Liver (tissue), 9 donors: ENCODE data around the gene GRIK1. TPM values are rescaled to one million over a fixed set of nuclear protein-coding genes. Genes with fewer than 3 reads are reported as not detected.
"Not testable (repeated sequence)": the region's sequence is repeated elsewhere in the genome, so short reads cannot be mapped to it uniquely, and the experiment has no call there.

Source experiments
- DNase-seq: peaks from one replicate; pipeline ENCODE4 v3.0.0-alpha.2; 2017; ENCODE audit warnings: low spot score
- H3K27ac ChIP-seq, 2 donors: one replicate each; pipeline ENCODE4 v1.7.0; 2013; ENCODE audit warnings: inconsistent platforms in 2 of 2, low read length in 2 of 2, control low read depth in 1 of 2, low read depth in 1 of 2, mild to moderate bottlenecking in 1 of 2
- H3K27me3 ChIP-seq, 4 donors: one replicate each; pipeline versions ENCODE4 v1.6.1 to v1.7.0; 2013; ENCODE audit warnings: low read length in 3 of 4, inconsistent platforms in 1 of 4, mild to moderate bottlenecking in 1 of 4, moderate library complexity in 1 of 4; ENCODE audit not compliant: control insufficient read depth in 4 of 4, insufficient read depth in 4 of 4
- H3K36me3 ChIP-seq, 4 donors: one replicate each; pipeline versions ENCODE4 v1.6.1 to v1.7.0; 2013; ENCODE audit warnings: low read length in 3 of 4, mild to moderate bottlenecking in 3 of 4, low read depth in 1 of 4, moderate library complexity in 1 of 4; ENCODE audit not compliant: control insufficient read depth in 4 of 4, insufficient read depth in 3 of 4
- H3K4me1 ChIP-seq, 4 donors: one replicate each; pipeline versions ENCODE4 v1.6.1 to v1.7.0; 2013; ENCODE audit warnings: low read length in 3 of 4, mild to moderate bottlenecking in 3 of 4, moderate library complexity in 1 of 4; ENCODE audit not compliant: control insufficient read depth in 4 of 4, insufficient read depth in 4 of 4
- H3K4me3 ChIP-seq, 3 donors: one replicate each; pipeline versions ENCODE4 v1.6.1 to v1.7.0; 2013; ENCODE audit warnings: low read length in 3 of 3, control low read depth in 1 of 3, low read depth in 1 of 3, mild to moderate bottlenecking in 1 of 3
- H3K9ac ChIP-seq, 2 donors: one replicate each; pipeline ENCODE4 v1.7.0; 2013; ENCODE audit warnings: low read length in 2 of 2, mild to moderate bottlenecking in 2 of 2, moderate library complexity in 2 of 2, control low read depth in 1 of 2, low read depth in 1 of 2
- H3K9me3 ChIP-seq, 4 donors: one replicate each; pipeline versions ENCODE4 v1.6.1 to v1.7.0; 2013; ENCODE audit warnings: low read length in 3 of 4; ENCODE audit not compliant: control insufficient read depth in 4 of 4
- EGR1 ChIP-seq, 2 donors: IDR thresholded peaks; 2 replicates each; pipeline ENCODE4 v1.6.1; 2016 to 2018; ENCODE audit warnings: antibody characterized with exemption in 2 of 2, low read depth in 2 of 2
- FOXA1 ChIP-seq: IDR thresholded peaks from 2 replicates; pipeline ENCODE4 v1.6.1; 2016; ENCODE audit warnings: antibody characterized with exemption
- FOXA2 ChIP-seq: IDR thresholded peaks from 2 replicates; pipeline ENCODE4 v1.6.1; 2016; ENCODE audit warnings: antibody characterized with exemption
- GABPA ChIP-seq, 2 donors: IDR thresholded peaks in 1 of 2; conservative IDR thresholded peaks in 1 of 2; 2 replicates each; pipeline ENCODE4 v1.6.1; 2016; ENCODE audit warnings: antibody characterized with exemption in 2 of 2, mild to moderate bottlenecking in 1 of 2, moderate library complexity in 1 of 2
- HNF4A ChIP-seq, 2 donors: conservative IDR thresholded peaks; 2 replicates each; pipeline ENCODE4 v1.6.1; 2016; ENCODE audit warnings: antibody characterized with exemption in 2 of 2, mild to moderate bottlenecking in 2 of 2
- HNF4G ChIP-seq: IDR thresholded peaks from 2 replicates; pipeline ENCODE4 v1.6.1; 2016; ENCODE audit warnings: antibody characterized with exemption
- NR2F2 ChIP-seq: IDR thresholded peaks from 2 replicates; pipeline ENCODE4 v1.6.1; 2016; ENCODE audit warnings: antibody characterized with exemption
- RAD21 ChIP-seq, 2 donors: IDR thresholded peaks; 2 replicates each; pipeline ENCODE4 v1.6.1; 2016; ENCODE audit warnings: antibody characterized with exemption in 2 of 2, mild to moderate bottlenecking in 2 of 2
- RXRA ChIP-seq, 2 donors: IDR thresholded peaks; 2 replicates each; pipeline ENCODE4 v1.6.1; 2017 to 2018; ENCODE audit warnings: antibody characterized with exemption in 2 of 2, mild to moderate bottlenecking in 1 of 2
- SP1 ChIP-seq: IDR thresholded peaks from 2 replicates; pipeline ENCODE4 v1.6.1; 2018; ENCODE audit warnings: antibody characterized with exemption, mild to moderate bottlenecking
- TAF1 ChIP-seq: conservative IDR thresholded peaks from 2 replicates; pipeline ENCODE4 v1.6.1; 2016; ENCODE audit warnings: antibody characterized with exemption, mild to moderate bottlenecking
- YY1 ChIP-seq: IDR thresholded peaks from 2 replicates; pipeline ENCODE4 v1.6.1; 2016; ENCODE audit warnings: antibody characterized with exemption, mild to moderate bottlenecking
- WGBS: extraction: QIAGEN DNeasy Blood & Tissue Kit; methylation state at CpG from one replicate; pipeline ENCODE4 v1.1.7; 2013; 5-methylcytosine and 5-hydroxymethylcytosine counted together
- polyA plus RNA-seq, 2 donors: library from polyadenylated mRNA; stranded (reverse) in 1 of 2; unstranded in 1 of 2; fragments of 200-250 nt in 1 of 2; fragments of >200 nt in 1 of 2; fragmentation: Nextera tagmentation in 1 of 2; extraction: Ambion mirVana in 1 of 2; gene quantifications; one replicate each; pipeline versions ENCODE4 v1.2.1 to v1.2.3, GENCODE V29; 2013 to 2015
- total RNA-seq, 2 donors: library from RNA; depleted of rRNA; stranded (reverse); fragments of >200 nt; gene quantifications; one replicate each; pipeline ENCODE4 v1.2.3, GENCODE V29; 2014
- TF ChIP-seq, protein P1 (sequence below): IDR thresholded peaks from 2 replicates; pipeline ENCODE4 v1.6.1; 2016; ENCODE audit warnings: antibody characterized with exemption
- TF ChIP-seq, protein P2 (sequence below): IDR thresholded peaks from 2 replicates; pipeline ENCODE4 v1.6.1; 2016; ENCODE audit warnings: antibody characterized with exemption
- TF ChIP-seq, protein P3 (sequence below): IDR thresholded peaks from 2 replicates; pipeline ENCODE4 v1.6.1; 2016; ENCODE audit warnings: antibody characterized with exemption, mild to moderate bottlenecking
- TF ChIP-seq, protein P4 (sequence below): IDR thresholded peaks from 2 replicates; pipeline ENCODE4 v1.6.1; 2016; ENCODE audit warnings: antibody characterized with exemption
- TF ChIP-seq, protein P5 (sequence below): fragments of 150-350 bp; IDR thresholded peaks from 2 replicates; pipeline ENCODE4 v1.5.1; 2017; ENCODE audit warnings: improper control_type of control experiment, low read depth, low read length; ENCODE audit not compliant: missing input control
- donor health status: healthy.
- donor health status: healthy.
- donor health status: healthy.
- donor health status: healthy.
- donor health status: healthy.

GRIK1 gene
- total and polyA plus RNA-seq, 4 donors, result 0.02 to 0.14 (median 0.05) TPM; not detected in 1

DNA sequence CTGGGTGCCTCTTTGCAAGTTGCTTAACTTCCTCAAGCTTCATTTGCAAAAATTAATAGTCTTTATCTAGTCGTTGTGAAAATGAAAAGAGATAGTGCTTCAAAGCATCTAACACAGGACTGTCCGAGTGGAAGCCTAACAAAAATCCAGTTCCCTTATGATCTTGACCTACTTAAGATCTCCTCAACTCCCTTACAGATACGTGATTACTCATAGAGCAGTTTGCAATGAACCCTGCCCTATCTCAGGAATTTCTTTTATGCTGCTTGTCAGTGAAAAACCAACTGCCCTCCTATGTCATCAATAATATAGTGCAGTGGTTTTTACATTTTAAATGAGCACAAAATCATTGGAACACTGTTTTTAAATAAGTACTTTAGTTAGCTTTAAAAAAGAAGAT, 326.8 kb downstream of the GRIK1 start:
- no peaks in the 10 kb centered on the region for H3K4me1 ChIP-seq
- H3K27me3 ChIP-seq, result no peaks in the 10 kb centered on the region
- no peak overlapping the region for H3K9ac ChIP-seq
- TF ChIP-seq, protein P1, sequence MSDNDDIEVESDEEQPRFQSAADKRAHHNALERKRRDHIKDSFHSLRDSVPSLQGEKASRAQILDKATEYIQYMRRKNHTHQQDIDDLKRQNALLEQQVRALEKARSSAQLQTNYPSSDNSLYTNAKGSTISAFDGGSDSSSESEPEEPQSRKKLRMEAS, result no peak
- TF ChIP-seq SP1, result no peak
- TF ChIP-seq, protein P2, sequence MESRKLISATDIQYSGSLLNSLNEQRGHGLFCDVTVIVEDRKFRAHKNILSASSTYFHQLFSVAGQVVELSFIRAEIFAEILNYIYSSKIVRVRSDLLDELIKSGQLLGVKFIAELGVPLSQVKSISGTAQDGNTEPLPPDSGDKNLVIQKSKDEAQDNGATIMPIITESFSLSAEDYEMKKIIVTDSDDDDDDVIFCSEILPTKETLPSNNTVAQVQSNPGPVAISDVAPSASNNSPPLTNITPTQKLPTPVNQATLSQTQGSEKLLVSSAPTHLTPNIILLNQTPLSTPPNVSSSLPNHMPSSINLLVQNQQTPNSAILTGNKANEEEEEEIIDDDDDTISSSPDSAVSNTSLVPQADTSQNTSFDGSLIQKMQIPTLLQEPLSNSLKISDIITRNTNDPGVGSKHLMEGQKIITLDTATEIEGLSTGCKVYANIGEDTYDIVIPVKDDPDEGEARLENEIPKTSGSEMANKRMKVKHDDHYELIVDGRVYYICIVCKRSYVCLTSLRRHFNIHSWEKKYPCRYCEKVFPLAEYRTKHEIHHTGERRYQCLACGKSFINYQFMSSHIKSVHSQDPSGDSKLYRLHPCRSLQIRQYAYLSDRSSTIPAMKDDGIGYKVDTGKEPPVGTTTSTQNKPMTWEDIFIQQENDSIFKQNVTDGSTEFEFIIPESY, result no peak
- TF ChIP-seq HNF4A (conservative IDR thresholded peaks at IDR 0.05), result no peak
- TF ChIP-seq EGR1 (IDR thresholded peaks at IDR 0.05; ENCODE audit: low read depth in 2 of 2), result no peak
- no peak for TF ChIP-seq RAD21 (IDR thresholded peaks at IDR 0.05)
- no peak for TF ChIP-seq RXRA (IDR thresholded peaks at IDR 0.05)
- no peaks in the 10 kb centered on the region for H3K9me3 ChIP-seq
- no peaks in the 10 kb centered on the region for H3K36me3 ChIP-seq
- H3K4me3 ChIP-seq, result no peak overlapping the region
- 63% methylated on average over 3 of the region's 3 CpGs for WGBS
- no peak overlapping the region for H3K27ac ChIP-seq
- no peak for DNase-seq

DNA sequence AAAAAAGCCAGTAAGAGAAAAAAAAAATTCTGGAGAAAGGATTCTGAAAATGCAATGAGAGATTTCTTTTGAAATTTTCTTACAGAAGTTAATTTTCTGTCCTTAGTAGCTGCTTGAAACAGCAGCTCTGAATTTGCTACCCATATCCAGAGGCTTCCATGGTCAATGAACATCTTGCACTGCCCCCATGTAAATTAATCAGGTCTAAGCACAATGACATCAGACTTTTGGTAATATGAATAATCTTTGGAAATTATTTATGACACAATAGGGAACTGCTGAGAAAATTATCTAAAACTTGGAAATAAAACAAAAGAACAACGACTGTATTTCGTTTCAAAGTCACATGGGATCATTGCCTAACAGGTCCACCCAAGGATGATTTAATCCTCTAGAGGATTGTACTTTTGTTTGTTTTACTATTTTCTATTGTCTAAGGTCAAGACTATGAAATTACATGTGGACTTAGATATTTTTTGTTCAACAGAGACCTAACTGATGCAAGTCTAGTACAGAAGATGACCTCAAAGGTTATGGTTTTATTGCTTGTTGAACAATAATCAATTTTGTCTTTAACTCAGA, 328.9 kb downstream of the GRIK1 start:
- DNase-seq, result no peak
- Histone ChIP-seq H3K9ac (no peak overlapping the region), H3K9me3 (no peaks in the 10 kb centered on the region), H3K27me3 (no peaks in the 10 kb centered on the region), H3K36me3 (no peaks in the 10 kb centered on the region), H3K4me1 (no peaks in the 10 kb centered on the region), H3K4me3 (no peak overlapping the region), H3K27ac (no peak overlapping the region)
- TF ChIP-seq NR2F2, result no peak
- TF ChIP-seq, protein P3, sequence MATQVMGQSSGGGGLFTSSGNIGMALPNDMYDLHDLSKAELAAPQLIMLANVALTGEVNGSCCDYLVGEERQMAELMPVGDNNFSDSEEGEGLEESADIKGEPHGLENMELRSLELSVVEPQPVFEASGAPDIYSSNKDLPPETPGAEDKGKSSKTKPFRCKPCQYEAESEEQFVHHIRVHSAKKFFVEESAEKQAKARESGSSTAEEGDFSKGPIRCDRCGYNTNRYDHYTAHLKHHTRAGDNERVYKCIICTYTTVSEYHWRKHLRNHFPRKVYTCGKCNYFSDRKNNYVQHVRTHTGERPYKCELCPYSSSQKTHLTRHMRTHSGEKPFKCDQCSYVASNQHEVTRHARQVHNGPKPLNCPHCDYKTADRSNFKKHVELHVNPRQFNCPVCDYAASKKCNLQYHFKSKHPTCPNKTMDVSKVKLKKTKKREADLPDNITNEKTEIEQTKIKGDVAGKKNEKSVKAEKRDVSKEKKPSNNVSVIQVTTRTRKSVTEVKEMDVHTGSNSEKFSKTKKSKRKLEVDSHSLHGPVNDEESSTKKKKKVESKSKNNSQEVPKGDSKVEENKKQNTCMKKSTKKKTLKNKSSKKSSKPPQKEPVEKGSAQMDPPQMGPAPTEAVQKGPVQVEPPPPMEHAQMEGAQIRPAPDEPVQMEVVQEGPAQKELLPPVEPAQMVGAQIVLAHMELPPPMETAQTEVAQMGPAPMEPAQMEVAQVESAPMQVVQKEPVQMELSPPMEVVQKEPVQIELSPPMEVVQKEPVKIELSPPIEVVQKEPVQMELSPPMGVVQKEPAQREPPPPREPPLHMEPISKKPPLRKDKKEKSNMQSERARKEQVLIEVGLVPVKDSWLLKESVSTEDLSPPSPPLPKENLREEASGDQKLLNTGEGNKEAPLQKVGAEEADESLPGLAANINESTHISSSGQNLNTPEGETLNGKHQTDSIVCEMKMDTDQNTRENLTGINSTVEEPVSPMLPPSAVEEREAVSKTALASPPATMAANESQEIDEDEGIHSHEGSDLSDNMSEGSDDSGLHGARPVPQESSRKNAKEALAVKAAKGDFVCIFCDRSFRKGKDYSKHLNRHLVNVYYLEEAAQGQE, result no peak
- 88% methylated on average over 2 of the region's 2 CpGs for WGBS

DNA sequence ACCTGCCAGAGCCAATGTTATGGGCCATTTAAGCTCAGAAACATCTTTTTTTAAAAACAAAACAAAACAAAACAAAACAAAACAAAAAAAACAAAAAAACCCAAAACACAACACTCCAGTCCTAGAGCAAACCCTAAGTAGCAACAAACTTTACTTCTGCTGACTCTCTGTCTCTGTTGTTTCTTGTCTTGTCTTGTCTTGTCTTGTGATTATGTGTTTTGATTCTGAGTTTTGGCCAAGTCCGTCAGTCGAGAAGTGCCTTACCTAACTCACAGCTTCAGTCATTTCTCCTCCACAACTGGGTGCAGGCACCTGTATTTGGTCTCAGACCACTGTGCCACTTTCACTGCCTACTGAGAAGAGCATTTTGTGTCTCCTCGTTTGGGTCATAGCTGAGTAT, 333.2 kb downstream of the GRIK1 start:
- Histone ChIP-seq H3K9ac (no peak overlapping the region), H3K27me3 (no peaks in the 10 kb centered on the region), H3K9me3 (no peaks in the 10 kb centered on the region), H3K4me1 (no peaks in the 10 kb centered on the region), H3K36me3 (no peaks in the 10 kb centered on the region), H3K27ac (no peak overlapping the region), H3K4me3 (no peak overlapping the region)
- DNase-seq, result no peak
- TF ChIP-seq YY1 (no peak), HNF4A (conservative IDR thresholded peaks at IDR 0.05) (no peak), FOXA2 (no peak), GABPA (IDR thresholded peaks at IDR 0.05 in 1 of 2, conservative IDR thresholded peaks at IDR 0.05 in 1 of 2) (no peak), RXRA (IDR thresholded peaks at IDR 0.05) (no peak), FOXA1 (no peak), HNF4G (no peak), NR2F2 (no peak), TAF1 (no peak), EGR1 (IDR thresholded peaks at IDR 0.05; ENCODE audit: low read depth in 2 of 2) (no peak), SP1 (no peak)
- TF ChIP-seq, protein P4, sequence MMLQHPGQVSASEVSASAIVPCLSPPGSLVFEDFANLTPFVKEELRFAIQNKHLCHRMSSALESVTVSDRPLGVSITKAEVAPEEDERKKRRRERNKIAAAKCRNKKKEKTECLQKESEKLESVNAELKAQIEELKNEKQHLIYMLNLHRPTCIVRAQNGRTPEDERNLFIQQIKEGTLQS, result no peak
- TF ChIP-seq, protein P1, result no peak
- TF ChIP-seq, protein P5, sequence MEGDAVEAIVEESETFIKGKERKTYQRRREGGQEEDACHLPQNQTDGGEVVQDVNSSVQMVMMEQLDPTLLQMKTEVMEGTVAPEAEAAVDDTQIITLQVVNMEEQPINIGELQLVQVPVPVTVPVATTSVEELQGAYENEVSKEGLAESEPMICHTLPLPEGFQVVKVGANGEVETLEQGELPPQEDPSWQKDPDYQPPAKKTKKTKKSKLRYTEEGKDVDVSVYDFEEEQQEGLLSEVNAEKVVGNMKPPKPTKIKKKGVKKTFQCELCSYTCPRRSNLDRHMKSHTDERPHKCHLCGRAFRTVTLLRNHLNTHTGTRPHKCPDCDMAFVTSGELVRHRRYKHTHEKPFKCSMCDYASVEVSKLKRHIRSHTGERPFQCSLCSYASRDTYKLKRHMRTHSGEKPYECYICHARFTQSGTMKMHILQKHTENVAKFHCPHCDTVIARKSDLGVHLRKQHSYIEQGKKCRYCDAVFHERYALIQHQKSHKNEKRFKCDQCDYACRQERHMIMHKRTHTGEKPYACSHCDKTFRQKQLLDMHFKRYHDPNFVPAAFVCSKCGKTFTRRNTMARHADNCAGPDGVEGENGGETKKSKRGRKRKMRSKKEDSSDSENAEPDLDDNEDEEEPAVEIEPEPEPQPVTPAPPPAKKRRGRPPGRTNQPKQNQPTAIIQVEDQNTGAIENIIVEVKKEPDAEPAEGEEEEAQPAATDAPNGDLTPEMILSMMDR, result no peak
- 91% methylated on average over 3 of the region's 3 CpGs for WGBS

DNA sequence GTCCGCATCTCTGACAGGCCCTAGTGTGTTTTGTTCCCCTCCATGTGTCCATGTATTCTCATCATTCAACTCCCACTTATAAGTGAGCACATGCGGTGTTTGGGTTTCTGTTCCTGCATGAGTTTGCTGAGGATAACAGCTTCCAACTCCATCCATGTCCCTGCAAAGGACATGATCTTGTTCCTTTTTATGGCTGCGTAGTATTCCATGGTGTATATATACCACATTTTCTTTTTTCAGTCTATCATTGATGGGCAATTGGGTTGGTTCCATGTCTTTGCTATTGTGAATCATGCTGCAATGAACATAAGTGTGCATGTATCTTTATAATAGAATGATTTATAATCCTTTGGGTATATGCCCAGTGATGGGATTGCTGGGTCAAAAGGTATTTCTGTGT, 334.6 kb downstream of the GRIK1 start:
- not testable (repeated sequence) for H3K9me3 ChIP-seq, H3K36me3 ChIP-seq, H3K4me1 ChIP-seq, H3K4me3 ChIP-seq, H3K27ac ChIP-seq, DNase-seq, H3K27me3 ChIP-seq, H3K9ac ChIP-seq
- WGBS, result 80% methylated on average over 3 of the region's 3 CpGs
